Stimulated activated naive CD8-positive, alpha-beta T cell treated with anti-CD3 and anti-CD28 coated beads, Interleukin-15, amount 100 ng/mL, for 72 hours (primary cell): Measurements from ENCODE around the gene CACNA1F.
A peak's percentile ranks its signal among the peaks of the same experiment; 100 is the strongest.
"Not testable (repeated sequence)": the region's sequence is repeated elsewhere in the genome, so short reads cannot be mapped to it uniquely, and the experiment has no call there.

Experiments
- ATAC-seq: fragments of 150-1000 bp; cut with Tn5 transposase; 2 replicates; pipeline ENCODE4 v1.10.0; 2021; ENCODE audit warnings: mild to moderate bottlenecking, moderate library complexity
- DNase-seq, 2 donors: peaks; one replicate each; pipeline ENCODE4 v3.0.0; 2021 to 2022
- H3K27ac Mint-ChIP-seq, 2 donors: one replicate each; pipeline ENCODE4 v1.8.0; 2022; ENCODE audit warnings: mild to moderate bottlenecking in 2 of 2, mixed read lengths in 2 of 2, moderate library complexity in 2 of 2
- H3K27me3 Mint-ChIP-seq: one replicate; pipeline ENCODE4 v1.8.0; 2022; ENCODE audit warnings: mixed read lengths
- H3K4me1 Mint-ChIP-seq: one replicate; pipeline ENCODE4 v1.8.0; 2022; ENCODE audit warnings: mild to moderate bottlenecking, mixed read lengths
- H3K4me3 Mint-ChIP-seq, 2 donors: one replicate each; pipeline ENCODE4 v1.8.0; 2022; ENCODE audit warnings: mild to moderate bottlenecking in 2 of 2, mixed read lengths in 2 of 2, moderate library complexity in 1 of 2
- H3K9me3 Mint-ChIP-seq, 2 donors: one replicate each; pipeline ENCODE4 v1.8.0; 2022; ENCODE audit warnings: mixed read lengths in 2 of 2

Gene CACNA1F

GRCh38 chrX:49184294-49185281, 48.6 kb downstream of the CACNA1F start:
- peak; percentile 21 to 42 for DNase-seq
- no peaks in the 10 kb centered on the region for H3K27me3 Mint-ChIP-seq
- peaks cover 47% of the 10 kb centered on the region for H3K4me1 Mint-ChIP-seq
- peak overlapping the region; percentile 86 to 94 for H3K4me3 Mint-ChIP-seq
- peak; percentile 74 for ATAC-seq
- no peaks in the 10 kb centered on the region for H3K9me3 Mint-ChIP-seq
- peak overlapping the region in 1 of 2 donors; percentile 69 for H3K27ac Mint-ChIP-seq

DNA sequence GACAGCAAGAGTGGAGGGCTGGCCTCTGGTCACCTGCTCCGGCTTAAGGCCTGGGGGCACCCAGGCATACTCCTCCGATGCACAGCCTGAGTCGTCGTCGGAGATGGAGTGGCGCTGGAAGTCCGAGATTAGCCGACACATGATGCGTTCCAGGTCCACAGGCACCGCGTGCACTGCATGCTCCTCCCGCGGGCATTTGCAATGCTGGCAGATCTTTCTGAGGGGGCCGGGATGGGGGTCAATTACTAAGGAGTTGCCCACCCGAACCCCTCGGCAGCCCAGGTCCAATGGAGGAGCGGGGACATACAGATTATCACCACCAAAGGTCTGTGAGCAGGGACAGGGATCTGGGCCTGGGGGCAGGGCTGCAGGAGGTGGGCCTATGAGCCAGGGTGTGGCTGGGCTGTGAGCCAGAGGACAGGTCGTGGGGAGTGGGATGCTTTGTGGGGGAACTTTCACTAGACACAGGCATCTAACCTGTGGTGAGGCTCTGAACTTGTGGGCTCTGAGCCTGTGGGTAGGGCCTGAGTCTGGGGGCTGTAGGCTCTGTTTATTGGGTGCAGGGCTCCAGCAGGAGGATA, 49.3 kb downstream of the CACNA1F start:
- H3K4me3 Mint-ChIP-seq, result peak overlapping the region; percentile 29 to 86

DNA sequence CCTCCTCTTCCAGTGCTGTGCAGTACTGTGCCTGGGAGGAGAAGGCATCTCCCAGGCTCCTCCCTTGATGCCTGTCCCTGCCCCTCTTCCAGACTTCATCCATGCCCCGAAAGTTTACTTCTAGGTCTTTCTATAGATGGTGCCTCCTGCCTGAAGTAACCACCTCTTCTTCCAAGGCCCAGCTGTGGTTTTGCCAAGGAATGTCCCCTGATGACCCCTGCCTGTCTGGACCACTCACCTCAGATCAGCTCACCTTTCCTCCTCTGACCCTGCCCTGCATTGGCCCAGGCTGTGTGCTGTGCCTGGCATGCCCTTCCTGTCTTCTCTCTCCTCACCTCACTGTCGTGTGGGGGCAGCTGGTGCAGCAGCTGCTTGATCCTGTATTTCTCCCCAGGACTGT, 53.8 kb downstream of the CACNA1F start:
- H3K27ac Mint-ChIP-seq, result peak overlapping the region in 1 of 2 donors; percentile 64
- ATAC-seq (no peak), DNase-seq (no peak)
- no peak overlapping the region for H3K4me3 Mint-ChIP-seq
- H3K4me1 Mint-ChIP-seq, result peaks cover 34% of the 10 kb centered on the region
- H3K9me3 Mint-ChIP-seq, result no peaks in the 10 kb centered on the region
- no peaks in the 10 kb centered on the region for H3K27me3 Mint-ChIP-seq

More for the DNA sequence above, 49.3 kb downstream of the CACNA1F start:
- H3K27me3 Mint-ChIP-seq, result no peaks in the 10 kb centered on the region
- ATAC-seq, result no peak
- DNase-seq, result no peak
- H3K4me1 Mint-ChIP-seq, result peaks cover 39% of the 10 kb centered on the region
- no peak overlapping the region for H3K27ac Mint-ChIP-seq
- H3K9me3 Mint-ChIP-seq, result no peaks in the 10 kb centered on the region

- no peak overlapping the region for H3K4me3 Mint-ChIP-seq
Measured at GRCh38 chrX:49178537-49178936, 54.6 kb downstream of the CACNA1F start.

GRCh38 chrX:49177873-49178480, 55.2 kb downstream of the CACNA1F start:
- H3K9me3 Mint-ChIP-seq, result no peaks in the 10 kb centered on the region
- no peak for ATAC-seq
- no peaks in the 10 kb centered on the region for H3K27me3 Mint-ChIP-seq
- H3K27ac Mint-ChIP-seq, result peak overlapping the region in 1 of 2 donors; percentile 76
- DNase-seq, result no peak
- H3K4me3 Mint-ChIP-seq, result no peak overlapping the region
- peaks cover 37% of the 10 kb centered on the region for H3K4me1 Mint-ChIP-seq

More at GRCh38 chrX:49178537-49178936, 54.6 kb downstream of the CACNA1F start:
- H3K9me3 Mint-ChIP-seq, result no peaks in the 10 kb centered on the region
- H3K4me1 Mint-ChIP-seq, result peaks cover 32% of the 10 kb centered on the region
- DNase-seq (no peak), ATAC-seq (no peak)
- no peaks in the 10 kb centered on the region for H3K27me3 Mint-ChIP-seq
- no peak overlapping the region for H3K27ac Mint-ChIP-seq

DNA sequence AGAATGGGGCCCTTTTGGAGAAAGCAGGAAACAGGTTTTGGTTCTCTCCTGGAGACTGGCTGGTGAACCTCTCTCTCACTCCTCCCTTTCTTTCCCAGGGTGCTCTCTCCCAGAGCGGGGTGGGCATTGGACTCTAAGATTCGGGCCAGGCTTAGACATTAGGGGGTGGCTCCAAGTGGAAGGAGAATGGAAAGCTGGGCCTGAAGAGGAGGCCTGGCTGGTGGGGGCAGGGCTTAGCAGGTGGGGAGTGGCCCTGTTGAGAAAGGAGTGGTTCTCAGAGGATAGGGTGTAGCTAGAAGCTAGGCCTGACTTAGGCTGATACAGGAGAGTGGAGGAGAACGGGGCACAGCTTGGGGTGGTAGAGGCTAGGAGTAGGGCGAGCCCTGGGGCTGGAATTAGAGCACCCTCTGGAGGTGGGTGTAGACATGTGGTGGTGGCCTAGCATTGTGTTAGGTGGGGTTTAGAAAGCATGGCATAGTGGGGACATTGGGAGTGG, 55.8 kb downstream of the CACNA1F start:
- Mint-ChIP-seq H3K4me3 (no peak overlapping the region), H3K27me3 (no peaks in the 10 kb centered on the region), H3K9me3 (no peaks in the 10 kb centered on the region), H3K4me1 (peaks cover 42% of the 10 kb centered on the region), H3K27ac (peak overlapping the region; percentile 76 to 84)
- no peak for DNase-seq
- peak; percentile 70 for ATAC-seq

DNA sequence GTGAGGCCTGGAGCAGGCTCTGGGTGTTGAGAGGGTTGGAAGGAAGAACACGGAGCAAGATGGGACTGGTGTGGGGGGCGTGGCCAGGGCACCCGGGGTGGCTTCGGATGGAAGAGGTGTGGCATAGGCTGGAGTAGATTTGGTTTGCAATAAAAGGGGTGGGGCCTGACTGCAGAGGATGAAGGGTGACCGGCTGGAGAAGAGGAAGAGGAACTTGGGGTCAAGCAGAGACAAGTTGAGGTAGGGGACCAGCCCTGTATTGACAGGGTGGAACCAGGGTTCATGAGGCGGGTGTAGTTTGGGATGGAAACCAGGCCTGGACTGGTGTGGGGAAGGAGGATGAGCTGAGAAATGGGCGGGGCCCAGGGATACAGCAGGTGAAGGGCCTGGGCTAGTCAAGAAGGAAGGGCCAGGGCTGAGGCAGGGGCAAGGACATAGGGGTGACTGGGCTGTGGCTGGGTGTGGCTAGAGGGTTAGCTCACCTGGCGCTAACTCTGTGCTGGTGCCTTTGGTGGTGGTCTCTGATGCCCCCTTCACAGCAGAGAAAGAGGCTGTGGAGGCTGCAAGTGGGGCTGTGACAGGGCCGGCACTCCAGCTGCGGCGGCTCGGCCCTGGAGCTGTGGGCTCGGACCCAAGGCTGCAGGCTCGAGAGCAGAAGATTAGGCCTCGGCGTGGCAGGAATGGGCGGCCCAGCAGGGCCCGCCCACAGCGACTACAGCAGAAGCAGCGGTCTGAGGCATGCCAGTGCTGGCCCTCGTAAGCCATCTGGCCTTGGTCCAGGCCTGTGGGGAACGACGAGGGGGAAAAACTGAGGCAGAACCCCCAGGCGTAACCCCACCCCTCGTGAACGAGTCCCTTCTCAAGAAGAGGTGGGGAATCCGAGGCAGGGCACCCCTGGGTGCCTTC, 56.5 kb downstream of the CACNA1F start:
- Mint-ChIP-seq H3K27ac (peak overlapping the region in 1 of 2 donors; percentile 66), H3K4me3 (no peak overlapping the region), H3K4me1 (peaks cover 42% of the 10 kb centered on the region), H3K9me3 (no peaks in the 10 kb centered on the region), H3K27me3 (no peaks in the 10 kb centered on the region)
- DNase-seq (no peak), ATAC-seq (no peak)

- peak overlapping the region in 1 of 2 donors; percentile 90 for H3K27ac Mint-ChIP-seq
- peaks cover 48% of the 10 kb centered on the region for H3K4me1 Mint-ChIP-seq
Measured at GRCh38 chrX:49175435-49176274, 57.5 kb downstream of the CACNA1F start.

GRCh38 chrX:49174723-49175122, 58.4 kb downstream of the CACNA1F start:
- Mint-ChIP-seq H3K4me1 (peaks cover 48% of the 10 kb centered on the region), H3K9me3 (no peaks in the 10 kb centered on the region)

More at GRCh38 chrX:49175435-49176274, 57.5 kb downstream of the CACNA1F start:
- no peaks in the 10 kb centered on the region for H3K27me3 Mint-ChIP-seq
- DNase-seq, result no peak
- no peaks in the 10 kb centered on the region for H3K9me3 Mint-ChIP-seq
- no peak overlapping the region for H3K4me3 Mint-ChIP-seq
- no peak for ATAC-seq

GRCh38 chrX:49173544-49173943, 59.6 kb downstream of the CACNA1F start:
- Mint-ChIP-seq H3K4me1 (peaks cover 48% of the 10 kb centered on the region), H3K4me3 (peak overlapping the region; percentile 87 to 92), H3K27ac (peak overlapping the region in 1 of 2 donors; percentile 25)
- not testable (repeated sequence) for H3K9me3 Mint-ChIP-seq, ATAC-seq, H3K27me3 Mint-ChIP-seq, DNase-seq

More at GRCh38 chrX:49174723-49175122, 58.4 kb downstream of the CACNA1F start:
- Mint-ChIP-seq H3K27ac (no peak overlapping the region), H3K27me3 (no peaks in the 10 kb centered on the region), H3K4me3 (peak overlapping the region in 1 of 2 donors; percentile 24)
- ATAC-seq, result no peak
- no peak for DNase-seq

DNA sequence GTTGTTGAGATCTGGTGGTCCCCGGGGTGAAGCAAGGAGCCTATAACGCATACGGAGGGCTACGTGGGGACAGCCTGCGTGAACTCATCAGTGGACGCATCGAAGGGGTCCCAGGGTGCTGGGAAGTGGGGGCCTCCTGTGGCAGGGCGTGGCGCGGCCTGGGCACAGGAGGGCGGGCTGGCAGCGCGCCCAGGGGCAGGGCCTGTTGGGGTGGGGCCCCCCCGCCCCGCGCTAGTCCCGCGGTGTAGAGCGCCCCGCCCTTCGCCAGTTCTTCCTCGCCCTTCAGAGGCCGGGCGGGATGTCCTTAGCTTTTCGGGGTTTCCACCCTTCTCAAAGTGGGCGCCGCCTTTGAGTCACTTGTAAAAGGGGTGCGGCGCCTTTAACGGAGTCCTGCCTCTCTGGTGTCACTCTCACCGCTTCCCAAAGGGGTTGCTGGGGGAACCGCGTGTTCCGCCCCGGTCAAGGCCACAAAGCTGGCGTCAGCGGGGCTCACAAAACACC, 60.8 kb downstream of the CACNA1F start:
- ATAC-seq (peak; percentile 86), DNase-seq (peak; percentile 66 to 83)
- no peaks in the 10 kb centered on the region for H3K9me3 Mint-ChIP-seq
- H3K4me3 Mint-ChIP-seq, result peak overlapping the region; percentile 87 to 92
- peaks cover 52% of the 10 kb centered on the region for H3K4me1 Mint-ChIP-seq
- H3K27me3 Mint-ChIP-seq, result no peaks in the 10 kb centered on the region
- peak overlapping the region; percentile 93 to 95 for H3K27ac Mint-ChIP-seq

GRCh38 chrX:49171752-49172279, 61.3 kb downstream of the CACNA1F start, which contains the start of gene PLP2:
Gene PLP2 (plus strand): TSS chrX:49171898. CDS start chrX:49172001, 103 bp downstream.
- Mint-ChIP-seq H3K9me3 (no peaks in the 10 kb centered on the region), H3K4me1 (peaks cover 52% of the 10 kb centered on the region), H3K4me3 (peak within 1 kb of the TSS; percentile 87 to 92), H3K27ac (peak within 1 kb of the TSS; percentile 93 to 95), H3K27me3 (no peaks in the 10 kb centered on the region)
- peak; percentile 79 for ATAC-seq
- DNase-seq, result peak; percentile 69 to 80

DNA sequence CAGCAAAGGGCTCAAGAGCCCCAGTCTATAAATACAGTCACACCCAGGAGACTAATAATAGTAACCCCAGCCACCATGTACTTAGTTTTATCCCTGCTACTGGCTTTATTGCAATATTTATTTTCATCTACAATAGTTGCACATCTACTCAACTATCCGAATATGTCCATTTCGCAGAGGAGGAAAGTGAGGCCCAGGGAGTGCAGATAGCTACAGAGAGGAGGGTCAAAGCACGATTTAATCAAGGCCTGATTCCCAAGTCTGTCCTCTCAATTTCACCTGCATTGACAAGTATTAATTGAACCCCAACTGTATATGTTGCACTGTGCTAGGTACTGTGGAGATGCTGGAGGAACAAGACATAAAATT, 65.4 kb downstream of the CACNA1F start:
- ATAC-seq (no peak), DNase-seq (no peak)
- H3K4me1 Mint-ChIP-seq, result peaks cover 49% of the 10 kb centered on the region
- no peaks in the 10 kb centered on the region for H3K27me3 Mint-ChIP-seq
- H3K27ac Mint-ChIP-seq, result peak overlapping the region in 1 of 2 donors; percentile 52
- H3K4me3 Mint-ChIP-seq, result peak overlapping the region; percentile 85 to 96
- H3K9me3 Mint-ChIP-seq, result no peaks in the 10 kb centered on the region
